GM23338 (cell line): ENCODE results near the gene SLC25A26.

ENCODE experiments used
- EZH2 ChIP-seq: fragments of 200-600 bp; sonication (generic); IDR thresholded peaks from one replicate; pipeline ENCODE4 v1.8.0; 2017; ENCODE audit warnings: antibody characterized with exemption, mild to moderate bottlenecking, low read depth; ENCODE audit not compliant: unreplicated experiment
- EZH2phosphoT487 ChIP-seq: fragments of 200-600 bp; sonication (generic); IDR thresholded peaks from one replicate; pipeline ENCODE4 v1.8.1; 2018; ENCODE audit warnings: antibody characterized with exemption; ENCODE audit not compliant: unreplicated experiment
- POLR2AphosphoS5 ChIP-seq: IDR thresholded peaks from 2 replicates; pipeline ENCODE4 v1.6.1; 2016; ENCODE audit warnings: antibody characterized with exemption, low read depth
- TF ChIP-seq, protein P1 (sequence below), 2 experiments: fragments of 200-600 bp in 1 of 2; sonication (generic) in 1 of 2; conservative IDR thresholded peaks; 2 replicates each; pipeline versions ENCODE4 v1.5.1 to v1.6.1; 2016 to 2017; ENCODE audit warnings: antibody characterized with exemption in 2 of 2, low read depth in 2 of 2, mild to moderate bottlenecking in 2 of 2, moderate library complexity in 1 of 2

DNA sequence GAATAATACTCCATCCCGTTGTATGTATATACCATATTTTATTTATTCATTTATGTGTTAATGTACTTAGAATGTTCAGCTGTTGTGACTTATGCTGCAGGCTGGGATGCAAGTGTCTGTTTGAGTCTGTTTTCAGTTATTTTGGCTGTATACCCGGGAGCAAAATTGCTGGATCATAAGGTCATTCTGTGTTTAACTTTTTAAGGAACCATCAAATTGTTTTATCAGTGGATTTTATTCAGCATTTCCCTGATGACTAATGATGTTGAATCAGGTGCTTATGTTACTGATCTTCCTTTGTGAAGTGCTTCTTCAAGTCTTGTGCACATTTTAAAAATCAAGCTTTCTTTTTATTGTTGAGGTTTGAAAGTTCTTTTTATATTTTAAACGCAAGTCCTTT is 118.1 kb downstream of the SLC25A26 start:
- TF ChIP-seq, protein P1, sequence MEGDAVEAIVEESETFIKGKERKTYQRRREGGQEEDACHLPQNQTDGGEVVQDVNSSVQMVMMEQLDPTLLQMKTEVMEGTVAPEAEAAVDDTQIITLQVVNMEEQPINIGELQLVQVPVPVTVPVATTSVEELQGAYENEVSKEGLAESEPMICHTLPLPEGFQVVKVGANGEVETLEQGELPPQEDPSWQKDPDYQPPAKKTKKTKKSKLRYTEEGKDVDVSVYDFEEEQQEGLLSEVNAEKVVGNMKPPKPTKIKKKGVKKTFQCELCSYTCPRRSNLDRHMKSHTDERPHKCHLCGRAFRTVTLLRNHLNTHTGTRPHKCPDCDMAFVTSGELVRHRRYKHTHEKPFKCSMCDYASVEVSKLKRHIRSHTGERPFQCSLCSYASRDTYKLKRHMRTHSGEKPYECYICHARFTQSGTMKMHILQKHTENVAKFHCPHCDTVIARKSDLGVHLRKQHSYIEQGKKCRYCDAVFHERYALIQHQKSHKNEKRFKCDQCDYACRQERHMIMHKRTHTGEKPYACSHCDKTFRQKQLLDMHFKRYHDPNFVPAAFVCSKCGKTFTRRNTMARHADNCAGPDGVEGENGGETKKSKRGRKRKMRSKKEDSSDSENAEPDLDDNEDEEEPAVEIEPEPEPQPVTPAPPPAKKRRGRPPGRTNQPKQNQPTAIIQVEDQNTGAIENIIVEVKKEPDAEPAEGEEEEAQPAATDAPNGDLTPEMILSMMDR (conservative IDR thresholded peaks at IDR 0.05; ENCODE audit: low read depth in 2 of 2) = no peak
- no peak for TF ChIP-seq EZH2
- TF ChIP-seq EZH2phosphoT487 = no peak
- TF ChIP-seq POLR2AphosphoS5 = no peak
